HG02884 (cell line): ENCODE data around the gene TASOR.
"Not testable (repeated sequence)": the region's sequence is repeated elsewhere in the genome, so short reads cannot be mapped to it uniquely, and the experiment has no call there.

Source experiments
- ATAC-seq: cut with Tn5 transposase; IDR thresholded peaks from one replicate; pipeline ENCODE4 v1.9.1; 2021; ENCODE audit warnings: mild to moderate bottlenecking, moderate library complexity; ENCODE audit not compliant: unreplicated experiment

TASOR gene, protein sequence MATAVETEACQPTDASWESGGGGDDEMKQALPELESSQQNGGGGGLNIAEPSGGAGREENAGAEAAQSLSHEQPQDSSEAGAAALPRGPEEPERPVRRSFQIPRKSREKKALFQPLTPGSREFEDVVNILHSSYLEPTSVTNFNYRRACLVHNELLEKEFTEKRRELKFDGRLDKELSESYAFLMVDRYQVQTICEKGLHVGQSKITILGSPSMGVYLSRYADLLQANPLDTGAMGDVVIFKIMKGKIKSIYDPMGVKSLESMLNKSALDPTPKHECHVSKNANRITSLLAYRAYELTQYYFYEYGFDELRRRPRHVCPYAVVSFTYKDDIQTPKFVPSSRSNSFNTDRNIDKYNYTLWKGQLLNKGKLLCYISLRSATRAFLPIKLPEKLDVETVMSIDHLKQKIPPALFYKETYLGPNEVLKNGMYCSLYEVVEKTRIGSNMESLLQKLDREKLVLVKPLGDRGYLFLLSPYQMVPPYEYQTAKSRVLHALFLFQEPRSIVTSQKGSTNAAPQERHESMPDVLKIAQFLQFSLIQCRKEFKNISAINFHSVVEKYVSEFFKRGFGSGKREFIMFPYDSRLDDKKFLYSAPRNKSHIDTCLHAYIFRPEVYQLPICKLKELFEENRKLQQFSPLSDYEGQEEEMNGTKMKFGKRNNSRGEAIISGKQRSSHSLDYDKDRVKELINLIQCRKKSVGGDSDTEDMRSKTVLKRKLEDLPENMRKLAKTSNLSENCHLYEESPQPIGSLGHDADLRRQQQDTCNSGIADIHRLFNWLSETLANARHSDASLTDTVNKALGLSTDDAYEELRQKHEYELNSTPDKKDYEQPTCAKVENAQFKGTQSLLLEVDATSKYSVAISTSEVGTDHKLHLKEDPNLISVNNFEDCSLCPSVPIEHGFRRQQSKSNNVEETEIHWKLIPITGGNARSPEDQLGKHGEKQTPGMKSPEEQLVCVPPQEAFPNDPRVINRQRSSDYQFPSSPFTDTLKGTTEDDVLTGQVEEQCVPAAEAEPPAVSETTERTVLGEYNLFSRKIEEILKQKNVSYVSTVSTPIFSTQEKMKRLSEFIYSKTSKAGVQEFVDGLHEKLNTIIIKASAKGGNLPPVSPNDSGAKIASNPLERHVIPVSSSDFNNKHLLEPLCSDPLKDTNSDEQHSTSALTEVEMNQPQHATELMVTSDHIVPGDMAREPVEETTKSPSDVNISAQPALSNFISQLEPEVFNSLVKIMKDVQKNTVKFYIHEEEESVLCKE (N-terminal part only)

DNA sequence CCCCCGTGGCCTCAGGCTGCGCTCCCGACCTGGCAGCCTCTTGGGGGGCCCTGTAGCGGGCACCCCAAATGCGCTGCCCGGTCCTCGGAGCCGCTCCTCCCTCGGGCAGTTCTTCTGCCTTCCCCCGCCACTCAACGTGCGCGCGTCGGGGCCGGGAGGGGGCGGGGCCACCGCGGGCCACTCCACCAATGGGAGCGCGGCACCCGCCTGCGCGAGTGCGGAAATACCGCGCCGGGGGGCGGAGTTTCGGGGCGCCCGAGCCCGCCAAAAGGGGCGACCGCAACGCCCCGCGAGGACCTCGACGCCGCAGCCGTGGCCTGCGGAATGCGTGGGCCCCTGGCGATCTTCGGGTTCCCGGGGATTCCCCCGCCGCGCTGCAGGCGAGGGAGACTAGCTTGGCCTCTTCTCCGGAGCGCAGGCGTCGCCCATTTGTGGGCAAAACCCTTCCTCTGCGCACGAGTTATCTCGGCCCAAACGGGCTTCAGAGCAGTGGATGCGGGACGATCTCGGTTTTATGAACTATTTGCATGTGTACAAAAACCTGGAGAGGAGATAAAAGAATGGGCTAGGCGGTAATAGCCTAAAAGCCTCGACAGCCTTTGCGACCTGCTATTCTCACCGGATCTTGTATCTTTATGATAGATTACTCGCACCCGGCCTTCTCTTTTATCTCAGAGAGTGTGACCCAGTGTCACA, at the start of gene TASOR:
TSS of gene TASOR (minus strand) at position 144 of the 696 bp plus-strand sequence. CDS start 259 bp downstream, outside the sequence.
- peak; percentile 65 for ATAC-seq

DNA sequence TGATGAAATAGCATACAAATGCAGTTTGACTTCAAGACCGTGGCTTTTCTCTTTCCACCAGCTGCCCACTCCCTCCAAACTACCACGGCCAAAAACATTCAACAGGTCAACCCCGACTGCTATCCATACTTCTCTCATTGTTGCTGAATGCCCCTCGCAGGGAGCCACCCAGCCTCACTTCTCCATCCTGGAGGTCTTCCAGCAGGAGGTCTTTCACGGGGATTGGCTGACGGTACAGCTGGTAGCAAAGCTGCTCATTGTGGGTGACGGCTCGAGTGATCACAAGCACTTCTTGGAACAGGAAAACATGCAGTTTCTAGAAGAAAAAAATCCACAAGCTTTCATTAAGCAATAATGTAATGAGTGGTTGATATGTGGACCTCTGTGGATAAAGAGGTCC, 49.0 kb upstream of the TASOR start:
- ATAC-seq, result no peak

DNA sequence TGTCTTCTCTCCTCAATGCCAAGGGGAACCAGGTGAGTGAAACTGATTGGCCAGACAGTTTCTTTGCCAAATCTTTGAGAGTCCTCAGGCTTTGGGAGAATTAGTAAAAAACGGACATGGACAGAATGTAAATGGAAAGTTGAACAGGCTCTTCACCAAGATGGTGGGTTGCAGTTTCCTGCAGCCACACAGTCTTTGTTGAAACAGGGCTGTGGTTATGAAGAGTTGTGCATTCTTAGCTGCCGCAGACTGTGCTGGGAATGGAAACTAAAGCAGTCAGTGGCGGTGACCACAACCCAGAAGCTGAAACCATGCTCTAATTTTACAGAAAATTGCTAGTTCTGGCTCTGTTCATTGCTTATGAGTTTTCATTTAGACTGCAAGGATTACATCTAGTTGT, 42.1 kb upstream of the TASOR start:
- peak; percentile 96 for ATAC-seq

DNA sequence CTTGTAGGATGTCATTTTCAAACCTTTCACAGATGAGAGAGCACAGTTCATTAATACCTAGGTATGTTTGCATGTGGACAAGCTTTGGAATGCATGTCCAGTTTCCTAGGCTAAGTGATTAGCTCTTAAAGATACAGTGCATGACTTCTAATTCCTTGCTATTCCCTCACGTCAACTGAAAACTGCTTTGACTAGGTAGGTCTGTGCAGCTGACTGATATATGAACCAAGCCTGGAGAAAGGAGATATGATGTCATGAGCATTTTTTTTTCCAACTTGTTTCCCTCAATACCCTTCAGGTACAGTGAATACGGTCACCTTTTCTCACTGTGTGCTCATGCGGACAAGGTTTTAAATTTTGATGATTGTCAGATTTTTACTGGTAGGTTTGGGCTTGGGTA, 41.6 kb upstream of the TASOR start:
- no peak for ATAC-seq

DNA sequence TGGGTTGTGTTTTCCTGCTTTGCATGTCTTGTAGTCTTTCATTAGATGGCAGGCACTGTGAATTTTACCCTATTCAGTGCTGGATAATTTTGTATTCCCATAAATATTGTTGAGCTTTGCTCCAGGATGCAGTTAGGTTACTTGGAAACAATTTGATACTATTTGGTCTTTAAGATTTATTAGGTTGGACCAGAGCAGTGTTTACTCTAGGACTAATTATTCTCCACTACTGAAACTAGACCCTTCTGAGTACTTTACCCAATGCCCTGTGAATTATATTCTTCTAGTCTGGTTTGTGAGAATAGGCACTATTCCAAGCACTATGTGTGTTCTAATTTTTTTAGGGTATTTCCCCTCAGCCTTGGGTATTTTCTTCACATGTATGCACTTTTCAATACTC, 37.8 kb upstream of the TASOR start:
- no peak for ATAC-seq

DNA sequence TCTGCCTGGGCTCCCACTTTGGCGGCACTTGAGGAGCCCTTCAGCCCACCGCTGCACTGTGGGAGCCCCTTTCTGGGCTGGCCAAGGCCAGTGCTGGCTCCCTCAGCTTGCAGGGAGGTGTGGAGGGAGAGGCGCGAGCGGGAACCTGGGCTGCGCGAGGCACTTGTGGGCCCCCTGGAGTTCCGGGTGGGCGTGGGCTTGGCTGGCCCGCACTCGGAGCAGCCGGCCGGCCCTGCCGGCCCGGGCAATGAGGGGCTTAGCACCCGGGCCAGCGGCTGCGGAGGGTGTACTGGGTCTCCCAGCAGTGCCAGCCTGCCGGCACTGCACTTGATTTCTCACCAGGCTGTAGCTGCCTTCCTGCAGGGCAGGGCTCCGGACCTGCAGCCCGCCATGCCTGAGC, 35.7 kb upstream of the TASOR start:
- not testable (repeated sequence) for ATAC-seq

DNA sequence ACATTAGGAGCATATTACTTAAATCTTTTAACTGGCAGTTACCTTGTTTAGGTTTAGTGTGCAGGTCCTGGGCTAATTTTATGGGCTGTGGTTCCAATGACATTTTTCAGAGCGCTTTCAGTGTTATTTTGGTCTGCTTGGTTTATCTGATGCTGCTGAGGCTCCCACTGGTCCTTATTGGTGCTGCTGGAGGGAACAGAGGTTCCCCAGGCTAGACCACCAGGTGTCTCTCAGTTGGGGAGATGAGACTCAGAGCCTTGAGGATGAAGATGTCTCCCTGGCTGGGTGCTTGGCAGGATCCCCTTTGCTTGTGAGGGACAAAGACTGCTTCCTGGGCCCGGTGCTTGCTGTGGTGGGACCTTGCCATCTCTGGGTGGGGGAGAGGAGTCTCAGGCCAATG, 28.3 kb upstream of the TASOR start:
- ATAC-seq, result no peak

DNA sequence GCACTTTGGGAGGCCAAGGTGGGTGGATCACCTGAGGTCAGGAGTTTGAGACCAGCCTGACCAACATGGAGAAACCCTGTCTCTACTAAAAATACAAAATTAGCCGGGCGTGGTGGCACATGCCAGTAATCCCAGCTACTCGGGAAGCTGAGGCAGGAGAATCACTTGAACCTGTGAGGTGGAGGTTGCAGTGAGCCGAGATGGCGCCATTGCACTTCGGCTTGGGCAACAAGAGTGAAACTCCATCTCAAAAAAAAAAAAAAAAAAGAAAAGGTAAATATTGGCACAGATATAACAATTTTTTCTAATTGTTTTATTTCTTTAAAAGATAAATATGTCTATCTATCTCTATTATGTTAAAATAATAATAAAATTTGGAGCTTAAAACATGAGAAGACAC, 24.3 kb upstream of the TASOR start:
- not testable (repeated sequence) for ATAC-seq

DNA sequence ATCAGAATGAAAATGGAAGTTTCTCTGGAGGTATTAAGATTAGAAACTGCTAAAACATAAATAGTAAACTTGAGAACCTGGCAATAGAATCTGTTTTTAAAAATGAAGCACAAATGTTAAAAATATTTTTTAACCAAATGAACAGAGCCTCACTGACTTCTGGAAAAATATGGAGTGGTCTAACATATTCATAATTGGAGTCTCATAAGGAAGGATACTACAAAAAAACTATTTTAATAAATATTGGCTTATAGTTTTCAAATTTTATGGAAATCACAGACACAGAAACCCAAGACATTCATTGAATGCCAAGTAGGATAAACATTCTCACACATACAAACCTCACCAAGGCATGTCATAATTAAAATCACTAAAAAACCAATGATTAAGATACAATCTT, 23.6 kb upstream of the TASOR start:
- ATAC-seq, result no peak

DNA sequence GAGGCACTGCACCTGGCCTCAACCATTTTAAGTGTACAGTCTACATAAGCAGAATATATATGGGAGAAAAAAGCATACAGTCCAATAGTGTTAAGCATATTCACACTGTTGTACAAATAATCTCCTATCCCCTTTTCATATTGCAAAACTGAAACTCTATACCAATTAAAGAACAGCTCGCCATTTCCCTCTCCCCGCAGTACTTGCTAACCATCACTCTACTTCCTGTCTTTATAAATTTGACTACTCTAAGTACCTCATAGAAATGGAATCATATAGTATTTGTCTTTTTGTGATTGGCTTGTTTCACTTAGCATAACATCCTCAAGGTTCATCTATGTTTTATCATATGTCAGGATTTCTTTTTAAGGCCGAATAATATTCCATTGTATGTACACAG, 21.6 kb upstream of the TASOR start:
- ATAC-seq, result no peak

DNA sequence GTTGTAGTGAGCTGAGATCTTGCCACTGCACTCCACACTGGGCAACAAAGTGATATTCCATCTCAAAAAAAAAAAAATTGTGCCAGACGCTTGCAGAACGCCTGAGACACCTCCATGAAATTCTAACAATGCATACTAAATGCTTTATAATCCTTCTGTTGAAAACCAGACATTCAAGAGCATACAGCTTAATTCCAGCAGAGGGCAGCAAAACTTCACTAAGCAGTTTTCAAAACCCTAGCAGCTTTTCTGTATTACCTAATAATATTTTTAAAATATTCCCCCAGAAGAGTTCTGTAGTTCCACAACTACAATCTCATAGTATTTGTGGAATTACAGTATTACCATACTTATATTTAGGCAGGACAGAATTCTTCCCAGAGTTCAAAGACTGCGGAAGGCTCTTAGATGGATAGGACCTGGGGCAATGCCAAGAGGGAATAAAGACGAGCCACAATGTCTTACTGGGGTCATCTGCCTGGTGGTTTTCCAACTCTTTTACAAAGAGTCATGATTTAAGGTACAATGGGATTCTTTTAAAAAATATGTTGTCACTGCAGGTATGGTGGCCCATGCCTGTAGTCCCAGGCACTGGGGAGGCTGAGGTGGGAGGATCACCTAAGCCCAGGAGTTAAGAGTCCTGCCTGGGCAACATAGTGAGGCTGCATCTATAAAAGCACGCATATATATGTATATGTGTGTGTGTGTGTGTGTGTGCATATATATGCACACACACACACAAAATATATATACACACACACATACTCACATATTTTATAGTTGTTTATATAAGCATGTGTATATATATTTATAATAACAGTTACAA, 19.6 kb upstream of the TASOR start:
- ATAC-seq, result no peak

DNA sequence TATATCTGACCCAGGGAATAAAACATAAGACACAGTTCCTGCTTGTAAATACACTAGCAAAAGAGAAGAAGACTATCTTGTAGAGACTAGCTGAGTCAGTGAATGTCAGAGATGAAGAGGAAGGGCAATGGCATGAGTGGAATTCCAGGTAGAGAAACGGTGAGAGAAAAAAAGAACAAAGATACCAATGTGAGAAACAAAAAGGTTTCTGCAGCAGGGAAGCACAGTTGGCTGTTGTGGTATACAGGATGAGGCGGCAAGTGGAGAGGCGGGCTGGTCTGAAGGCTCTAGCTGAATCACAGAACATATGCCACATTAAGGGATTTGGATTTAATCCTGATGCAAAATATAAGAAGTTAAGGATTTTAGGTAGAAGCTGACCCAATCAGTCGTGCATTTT, 17.1 kb upstream of the TASOR start:
- ATAC-seq, result no peak

DNA sequence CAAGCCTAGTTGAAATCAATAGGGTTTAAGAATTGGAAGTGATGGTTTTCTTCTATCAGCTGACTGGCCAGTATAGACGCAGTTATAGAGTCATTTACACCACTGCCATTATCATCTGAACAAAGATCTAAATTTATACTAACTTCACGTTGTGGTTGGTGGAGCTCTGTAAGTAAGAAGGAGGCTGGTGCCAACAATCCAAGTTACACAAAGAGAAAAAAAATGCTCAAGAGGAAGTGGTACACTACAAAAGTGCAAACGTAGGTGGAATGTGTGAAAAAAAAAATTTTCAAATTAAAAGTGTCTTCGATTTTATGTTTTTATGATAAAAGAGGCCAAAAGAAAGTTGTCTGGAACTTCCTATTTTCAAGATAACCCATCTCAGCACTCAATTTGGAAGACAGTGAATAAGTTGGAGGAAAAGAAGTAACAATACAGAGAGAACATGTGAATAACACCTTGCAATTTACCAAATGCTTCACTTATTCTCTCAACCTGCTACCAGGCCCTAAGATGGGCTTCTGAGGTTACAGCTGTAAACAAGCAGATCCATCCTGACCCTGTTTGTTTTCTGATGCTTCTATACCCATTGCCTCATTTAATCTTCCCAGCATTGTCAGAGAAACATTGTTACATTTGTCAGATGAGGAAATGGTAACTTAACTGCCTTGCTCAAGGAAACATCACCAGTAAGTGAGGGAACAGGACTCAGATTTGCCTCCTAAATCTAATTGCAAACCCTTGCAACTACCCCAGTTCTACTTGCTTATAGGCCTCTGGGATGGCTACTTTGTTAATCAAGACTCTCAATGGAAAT, 12.0 kb upstream of the TASOR start:
- no peak for ATAC-seq

DNA sequence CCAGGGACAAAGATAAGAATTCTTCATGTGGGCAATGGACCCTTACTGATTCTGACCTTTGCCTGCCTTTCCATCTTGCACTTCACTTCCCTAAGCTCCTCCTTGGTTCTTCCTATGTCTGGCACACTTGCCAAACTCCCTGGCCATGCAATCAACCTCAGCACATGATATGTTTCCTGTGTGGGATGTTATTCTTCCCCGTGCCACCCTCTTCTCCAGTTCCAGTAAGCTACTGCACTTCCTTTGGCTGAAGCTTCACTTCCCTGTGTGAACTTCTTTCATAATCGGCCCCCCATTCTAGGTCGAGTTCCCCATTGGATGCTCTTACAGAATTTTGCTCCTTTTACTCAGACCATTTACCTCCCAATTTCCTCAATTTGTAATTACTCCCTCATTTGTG, 10.7 kb upstream of the TASOR start:
- no peak for ATAC-seq

DNA sequence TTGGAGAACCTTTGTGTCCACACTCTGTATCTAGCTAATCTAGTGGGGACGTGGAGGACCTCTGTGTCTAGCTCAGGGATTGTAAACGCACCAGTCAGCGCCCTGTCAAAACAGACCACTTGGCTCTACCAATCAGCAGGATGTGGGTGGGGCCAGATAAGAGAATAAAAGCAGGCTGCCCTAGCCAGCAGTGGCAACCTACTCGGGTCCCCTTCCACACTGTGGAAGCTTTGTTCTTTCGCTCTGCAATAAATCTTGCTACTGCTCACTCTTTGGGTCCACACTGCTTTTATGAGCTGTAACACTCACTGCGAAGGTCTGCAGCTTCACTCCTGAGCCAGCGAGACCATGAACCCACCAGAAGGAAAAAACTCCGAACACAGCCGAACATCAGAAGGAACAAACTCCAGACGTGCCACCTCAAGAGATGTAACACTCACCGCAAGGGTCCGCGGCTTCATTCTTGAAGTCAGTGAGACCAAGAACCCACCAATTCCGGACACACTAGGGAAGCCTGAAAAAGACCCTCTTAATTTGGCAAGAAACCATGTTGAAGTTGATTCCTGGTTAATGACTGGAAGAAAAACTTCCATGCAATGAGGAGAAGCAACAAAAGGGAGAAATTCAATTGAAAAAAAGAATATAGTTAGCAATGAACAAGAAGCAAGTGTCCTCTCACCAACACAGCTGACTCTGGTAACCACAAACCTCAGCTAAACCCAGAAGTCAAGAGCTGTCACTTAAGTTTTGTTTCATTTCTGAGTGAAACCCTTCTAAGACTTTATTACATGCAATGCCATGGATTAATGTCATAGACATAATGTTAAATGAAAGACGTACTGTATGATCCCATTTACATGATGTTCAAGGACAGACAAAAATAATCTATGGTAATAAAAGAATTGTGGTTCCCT, 9.7 kb upstream of the TASOR start:
- ATAC-seq, result not testable (repeated sequence)

DNA sequence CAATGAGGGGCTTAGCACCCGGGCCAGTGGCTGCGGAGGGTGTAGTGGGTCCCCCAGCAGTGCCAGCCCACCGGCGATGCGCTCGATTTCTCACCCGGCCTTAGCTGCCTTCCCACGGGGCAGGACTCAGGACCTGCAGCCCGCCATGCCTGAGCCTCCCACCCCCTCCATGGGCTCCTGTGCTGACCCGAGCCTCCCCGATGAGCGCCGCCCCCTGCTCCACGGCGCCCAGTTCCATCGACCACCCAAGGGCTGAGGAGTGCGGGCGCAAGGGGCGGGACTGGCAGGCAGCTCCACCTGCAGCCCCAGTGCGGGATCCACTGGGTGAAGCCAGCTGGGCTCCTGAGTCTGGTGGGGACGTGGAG, 8.9 kb upstream of the TASOR start:
- not testable (repeated sequence) for ATAC-seq

DNA sequence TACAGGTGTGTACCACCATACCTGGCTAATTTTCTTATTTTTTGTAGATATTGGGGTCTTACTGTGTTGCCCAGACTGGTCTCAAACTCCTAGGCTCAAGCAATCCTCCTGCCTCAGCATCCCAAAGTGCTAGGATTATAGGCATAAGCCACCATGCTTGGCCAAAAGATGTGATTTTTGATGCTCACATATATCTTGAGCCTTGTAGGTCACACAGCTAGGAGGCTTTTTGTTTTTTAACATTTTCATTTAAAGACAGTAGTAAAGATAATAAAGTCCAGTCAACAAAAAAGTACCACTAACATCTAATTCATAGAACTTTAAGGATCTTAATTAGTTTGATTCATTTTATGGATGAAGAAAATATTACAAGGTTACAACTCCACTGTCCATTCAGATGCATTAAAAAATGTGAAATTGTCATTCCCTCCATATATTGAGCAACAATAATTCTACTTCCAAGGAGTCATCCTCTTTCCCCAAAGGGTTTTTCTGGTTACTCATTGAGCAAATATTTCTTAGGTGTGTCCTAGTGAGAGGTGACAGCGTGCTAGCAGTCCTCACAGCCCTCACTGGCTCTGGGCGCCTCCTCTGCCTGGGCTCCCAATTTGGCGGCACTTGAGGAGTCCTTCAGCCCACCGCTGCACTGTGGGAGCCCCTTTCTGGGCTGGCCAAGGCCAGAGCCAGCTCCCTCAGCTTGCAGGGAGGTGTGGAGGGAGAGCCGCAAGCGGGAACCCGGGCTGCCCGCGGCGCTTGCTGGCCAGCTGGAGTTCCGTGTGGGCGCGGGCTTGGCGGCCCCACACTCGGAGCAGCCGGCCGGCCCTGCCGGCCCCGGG, 8.3 kb upstream of the TASOR start:
- no peak for ATAC-seq
